AG04450 (cell line): ENCODE results near the gene AEBP2. TPM values are rescaled to one million over a fixed set of nuclear protein-coding genes. Genes with fewer than 3 reads are reported as not detected.
A peak's percentile ranks its signal among the peaks of the same experiment; 100 is the strongest.

Source experiments
- CTCF ChIA-PET: fragments of 300-600, 350-600 bp; formaldehyde crosslinking; extraction: SDS; loops from one replicate; lab custom pipeline; 2022; ENCODE audit warnings: antibody characterized with exemption, inconsistent platforms; lab: Charles Lee
- POLR2A ChIA-PET: fragments of 350-600 bp; formaldehyde crosslinking; extraction: SDS; loops from one replicate; lab custom pipeline; 2021; ENCODE audit warnings: antibody characterized with exemption, inconsistent platforms; lab: Yijun Ruan, JAX
- DNase-seq: peaks from one replicate; pipeline ENCODE4 v3.0.0-alpha.2; 2011; ENCODE audit warnings: low read depth, low spot score
- H3K27ac ChIP-seq: one replicate; pipeline ENCODE4 v1.5.1; 2012; ENCODE audit warnings: low read depth, low read length, control low read depth
- H3K27me3 ChIP-seq: one replicate; pipeline ENCODE4 v1.6.0; 2012; ENCODE audit warnings: low read length; ENCODE audit not compliant: control insufficient read depth, insufficient read depth
- H3K4me3 ChIP-seq: 2 replicates; pipeline ENCODE4 v1.5.1; 2011; ENCODE audit warnings: mild to moderate bottlenecking, low read depth, low read length, control low read depth
- H3K9me3 ChIP-seq: 2 replicates; pipeline ENCODE4 v1.5.1; 2012; ENCODE audit warnings: low read length; ENCODE audit not compliant: control insufficient read depth, insufficient read depth
- polyA plus RNA-seq: library from polyadenylated mRNA; depleted of rRNA; stranded (reverse); fragments of >200 nt; gene quantifications from 2 replicates; pipeline ENCODE4 v1.2.3, GENCODE V29; 2011
- TF ChIP-seq, protein P1 (sequence below): IDR thresholded peaks from 2 replicates; pipeline ENCODE4 v1.5.1; 2011; ENCODE audit warnings: low read depth, low read length, control low read depth, inconsistent platforms

The AEBP2 gene
- polyA plus RNA-seq, 1 experiment: 19.1 TPM

DNA sequence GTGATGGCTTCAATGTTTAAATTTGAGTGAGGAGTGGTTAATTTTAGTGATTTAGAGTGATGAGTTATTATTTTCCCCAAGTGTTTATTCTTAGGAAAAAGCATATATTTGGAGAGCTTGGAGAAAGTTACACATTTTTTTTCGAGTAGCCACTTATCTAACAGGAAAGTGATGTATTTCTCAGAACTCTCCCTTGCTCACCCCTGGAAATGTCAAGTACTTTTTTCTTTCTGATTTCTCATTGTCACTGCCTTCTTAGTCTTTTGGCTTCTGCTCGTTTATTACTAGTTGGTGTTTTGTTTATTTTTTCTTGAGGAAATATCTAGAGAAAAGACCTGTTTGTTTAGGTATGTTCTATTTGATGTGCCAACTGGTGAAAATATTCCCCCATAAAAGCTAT lies 58.8 kb downstream of the AEBP2 start:
- H3K27ac ChIP-seq: no peak overlapping the region
- TF ChIP-seq, protein P1, sequence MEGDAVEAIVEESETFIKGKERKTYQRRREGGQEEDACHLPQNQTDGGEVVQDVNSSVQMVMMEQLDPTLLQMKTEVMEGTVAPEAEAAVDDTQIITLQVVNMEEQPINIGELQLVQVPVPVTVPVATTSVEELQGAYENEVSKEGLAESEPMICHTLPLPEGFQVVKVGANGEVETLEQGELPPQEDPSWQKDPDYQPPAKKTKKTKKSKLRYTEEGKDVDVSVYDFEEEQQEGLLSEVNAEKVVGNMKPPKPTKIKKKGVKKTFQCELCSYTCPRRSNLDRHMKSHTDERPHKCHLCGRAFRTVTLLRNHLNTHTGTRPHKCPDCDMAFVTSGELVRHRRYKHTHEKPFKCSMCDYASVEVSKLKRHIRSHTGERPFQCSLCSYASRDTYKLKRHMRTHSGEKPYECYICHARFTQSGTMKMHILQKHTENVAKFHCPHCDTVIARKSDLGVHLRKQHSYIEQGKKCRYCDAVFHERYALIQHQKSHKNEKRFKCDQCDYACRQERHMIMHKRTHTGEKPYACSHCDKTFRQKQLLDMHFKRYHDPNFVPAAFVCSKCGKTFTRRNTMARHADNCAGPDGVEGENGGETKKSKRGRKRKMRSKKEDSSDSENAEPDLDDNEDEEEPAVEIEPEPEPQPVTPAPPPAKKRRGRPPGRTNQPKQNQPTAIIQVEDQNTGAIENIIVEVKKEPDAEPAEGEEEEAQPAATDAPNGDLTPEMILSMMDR: no peak
- H3K9me3 ChIP-seq: no peaks in the 10 kb centered on the region
- no peak for DNase-seq
- ChIA-PET CTCF (no interaction called here), POLR2A (no interaction called here)
- no peaks in the 10 kb centered on the region for H3K27me3 ChIP-seq
- no peak overlapping the region for H3K4me3 ChIP-seq

DNA sequence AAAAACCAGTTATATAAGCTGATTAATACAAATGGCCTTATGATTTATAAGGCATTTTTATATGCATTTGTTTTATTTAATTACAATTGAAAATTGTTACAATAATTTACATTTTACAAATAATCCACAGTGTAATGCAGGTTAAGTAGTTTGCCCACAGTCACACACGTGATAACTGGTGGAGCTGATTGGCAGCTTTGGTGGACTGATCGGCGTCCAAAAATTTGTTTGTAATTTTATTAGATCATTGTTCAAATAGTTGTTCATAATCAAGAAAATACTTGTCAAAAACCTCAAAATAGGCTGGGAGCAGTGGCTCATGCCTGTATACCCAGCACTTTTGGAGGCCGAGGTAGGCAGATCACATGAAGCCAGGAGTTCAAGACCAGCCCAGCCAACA lies 59.7 kb downstream of the AEBP2 start:
- H3K27ac ChIP-seq: no peak overlapping the region
- H3K9me3 ChIP-seq: no peaks in the 10 kb centered on the region
- no peak overlapping the region for H3K4me3 ChIP-seq
- TF ChIP-seq, protein P1: no peak
- no peak for DNase-seq
- no peaks in the 10 kb centered on the region for H3K27me3 ChIP-seq
- ChIA-PET CTCF (no interaction called here), POLR2A (no interaction called here)

DNA sequence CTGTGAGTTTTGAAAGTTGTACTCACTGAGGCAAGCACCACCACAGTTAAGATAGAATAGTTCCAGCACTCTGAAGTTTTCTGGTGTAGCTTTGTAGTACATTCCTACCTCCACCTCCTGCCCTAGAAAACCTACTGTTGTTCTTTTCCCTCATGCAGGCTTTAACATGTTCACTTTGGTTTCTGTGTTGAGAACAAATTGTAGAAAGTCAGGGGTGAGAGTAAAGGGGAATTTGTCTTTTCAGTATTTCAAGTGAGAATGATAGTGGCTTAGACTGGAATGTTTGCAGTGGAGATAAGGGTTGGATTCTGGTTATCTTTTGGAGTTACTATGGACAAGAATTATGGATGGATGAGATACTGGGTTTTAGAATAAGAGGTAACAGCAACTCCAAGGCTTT lies 67.2 kb downstream of the AEBP2 start:
- H3K27ac ChIP-seq: no peak overlapping the region
- no peaks in the 10 kb centered on the region for H3K9me3 ChIP-seq
- ChIA-PET CTCF (interaction anchor here (1.7 to 1.8 kb wide), 3 partner anchors 30 to 139 kb away, joined by 4 to 20 read pairs (median 4); no protein-coding TSS in a partner anchor), POLR2A (no interaction called here)
- H3K27me3 ChIP-seq: no peaks in the 10 kb centered on the region
- TF ChIP-seq, protein P1: no peak
- no peak overlapping the region for H3K4me3 ChIP-seq
- no peak for DNase-seq

DNA sequence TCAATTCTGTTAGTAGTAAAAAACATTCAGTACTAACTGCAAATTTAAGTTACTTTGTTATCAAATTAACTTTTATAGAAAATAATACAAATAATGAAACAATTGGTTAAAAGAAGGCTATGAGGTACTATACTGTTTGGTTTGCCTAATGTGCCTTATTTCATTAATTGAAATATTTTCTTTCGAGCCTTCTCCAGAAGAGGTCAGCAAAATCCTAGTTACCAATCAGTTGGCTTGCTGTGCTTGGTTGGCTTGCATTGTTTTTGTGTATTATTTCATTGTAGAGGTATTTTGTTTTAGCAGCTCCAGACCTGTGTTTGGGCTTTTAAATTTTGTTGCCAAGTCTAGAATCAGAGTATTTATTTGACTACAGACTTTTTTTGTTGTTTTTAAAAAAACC lies 68.5 kb downstream of the AEBP2 start:
- H3K27me3 ChIP-seq: no peaks in the 10 kb centered on the region
- TF ChIP-seq, protein P1: peak; percentile 28; the same call in 1 of the 2 replicates
- no peak overlapping the region for H3K4me3 ChIP-seq
- DNase-seq: no peak
- H3K27ac ChIP-seq: no peak overlapping the region
- POLR2A ChIA-PET: no interaction called here
- H3K9me3 ChIP-seq: no peaks in the 10 kb centered on the region
- CTCF ChIA-PET: interaction anchor here (0.8 to 1.9 kb wide), 7 partner anchors 29 to 231 kb away, joined by 3 to 20 read pairs (median 4); no protein-coding TSS in a partner anchor

DNA sequence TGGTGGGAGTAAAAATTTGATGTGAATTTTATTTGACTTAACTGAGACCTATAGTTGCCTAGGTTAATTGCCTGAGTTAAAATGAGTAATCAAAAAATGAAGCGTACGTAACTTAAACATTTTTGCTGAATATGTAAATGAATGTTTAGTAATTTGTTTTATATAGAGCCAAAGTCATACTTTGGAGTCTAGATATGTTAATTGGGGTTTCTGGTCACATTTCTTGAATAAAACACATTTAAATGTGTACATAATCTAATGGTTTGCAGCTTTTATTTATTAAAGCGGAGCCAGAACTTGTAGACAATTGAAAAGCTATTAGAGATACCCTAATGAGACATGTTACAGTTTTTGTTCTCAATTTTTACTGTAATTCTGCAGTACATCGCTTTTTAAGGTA lies 71.2 kb downstream of the AEBP2 start:
- no peaks in the 10 kb centered on the region for H3K27me3 ChIP-seq
- DNase-seq: no peak
- POLR2A ChIA-PET: no interaction called here
- CTCF ChIA-PET: interaction anchor here (0.6 to 0.7 kb wide), 2 partner anchors 114 to 140 kb away, joined by 4 to 5 read pairs; no protein-coding TSS in a partner anchor
- TF ChIP-seq, protein P1: no peak
- H3K27ac ChIP-seq: no peak overlapping the region
- H3K9me3 ChIP-seq: no peaks in the 10 kb centered on the region
- H3K4me3 ChIP-seq: no peak overlapping the region
